GM21515 (cell line): ENCODE data around the gene ENTHD1.

Experiments
- ATAC-seq: cut with Tn5 transposase; IDR thresholded peaks from one replicate; pipeline ENCODE4 v1.9.1; 2021; ENCODE audit not compliant: unreplicated experiment

ENTHD1 gene

GRCh38 chr22:39893526-39893925 lies at the start of gene ENTHD1:
Gene ENTHD1 (minus strand): TSS chr22:39893760. CDS start chr22:39887748, 6,012 bp downstream.
- no peak for ATAC-seq

- no peak for ATAC-seq
These were observed 49.8 kb upstream of the ENTHD1 start for GRCh38 chr22:39943337-39943736.

GRCh38 chr22:39942439-39943230 lies 49.1 kb upstream of the ENTHD1 start:
- no peak for ATAC-seq

- ATAC-seq: no peak
These were observed 48.0 kb upstream of the ENTHD1 start for GRCh38 chr22:39941601-39942000.

GRCh38 chr22:39940757-39941305 lies 47.3 kb upstream of the ENTHD1 start:
- no peak for ATAC-seq

- no peak for ATAC-seq
These were observed 46.3 kb upstream of the ENTHD1 start for GRCh38 chr22:39939830-39940229.

- no peak for ATAC-seq
These were observed 45.0 kb upstream of the ENTHD1 start for GRCh38 chr22:39938509-39939111.

- ATAC-seq: no peak
These were observed 44.3 kb upstream of the ENTHD1 start for GRCh38 chr22:39937906-39938305.

- no peak for ATAC-seq
These were observed 43.1 kb upstream of the ENTHD1 start for GRCh38 chr22:39936523-39937145.

GRCh38 chr22:39935612-39936011 lies 42.1 kb upstream of the ENTHD1 start:
- ATAC-seq: no peak

- ATAC-seq: no peak
These were observed 41.6 kb upstream of the ENTHD1 start for GRCh38 chr22:39935116-39935515.

GRCh38 chr22:39933741-39934140 lies 40.2 kb upstream of the ENTHD1 start:
- ATAC-seq: no peak

GRCh38 chr22:39932918-39933649 lies 39.5 kb upstream of the ENTHD1 start:
- no peak for ATAC-seq

GRCh38 chr22:39932166-39932565 lies 38.6 kb upstream of the ENTHD1 start:
- no peak for ATAC-seq

- no peak for ATAC-seq
These were observed 37.7 kb upstream of the ENTHD1 start for GRCh38 chr22:39931251-39931650.

- ATAC-seq: no peak
These were observed 35.3 kb upstream of the ENTHD1 start for GRCh38 chr22:39928536-39929520.

- no peak for ATAC-seq
These were observed 34.0 kb upstream of the ENTHD1 start for GRCh38 chr22:39927544-39927943.

GRCh38 chr22:39926753-39927152 lies 33.2 kb upstream of the ENTHD1 start:
- no peak for ATAC-seq

- no peak for ATAC-seq
These were observed 32.5 kb upstream of the ENTHD1 start for GRCh38 chr22:39925909-39926679.
